HepG2 (cell line): ENCODE measurements around the gene TIMM23. TPM values are rescaled to one million over a fixed set of nuclear protein-coding genes. Genes with fewer than 3 reads are reported as not detected.

Experiments
- TCF7 ChIP-seq: sonication (generic); IDR thresholded peaks from 2 replicates; pipeline ENCODE4 v1.6.1; 2016; ENCODE audit warnings: antibody characterized with exemption, low read depth
- ZC3H13 ChIP-seq: sonication (generic); formaldehyde crosslinking; IDR thresholded peaks from 2 replicates; pipeline ENCODE4 v1.8.1; 2023; ENCODE audit warnings: mild to moderate bottlenecking, missing genetic modification reagents, moderate library complexity
- ZIK1 ChIP-seq: sonication (generic); formaldehyde crosslinking; IDR thresholded peaks from 2 replicates; pipeline ENCODE4 v1.5.0; 2020; ENCODE audit warnings: mild to moderate bottlenecking, low read depth, missing genetic modification reagents, borderline replicate concordance
- ZNF30 ChIP-seq: sonication (generic); formaldehyde crosslinking; IDR thresholded peaks from 2 replicates; pipeline ENCODE4 v1.5.0; 2020; ENCODE audit warnings: mild to moderate bottlenecking, missing genetic modification reagents
- polyA plus RNA-seq, 8 experiments: library from polyadenylated mRNA; depleted of rRNA in 3 of 8; stranded (reverse) in 7 of 8; unstranded in 1 of 8; fragments of >200 nt; fragmentation: Illumina TruSeq in 4 of 8; extraction: Trizol in 4 of 8; gene quantifications; 2 replicates each; pipeline versions ENCODE4 v1.2.1 to v1.2.3, GENCODE V29; 2011 to 2016; ENCODE audit warnings: low read depth in 4 of 8, missing spikeins in 1 of 8, mixed read lengths in 1 of 8; ENCODE audit not compliant: insufficient read depth in 1 of 8
- total RNA-seq, 5 experiments: library from RNA; depleted of rRNA; stranded (reverse); fragments of >200 nt; fragmentation: Illumina TruSeq; extraction: Trizol; gene quantifications; 2 replicates each; pipeline ENCODE4 v1.2.3, GENCODE V29; 2016; ENCODE audit warnings: low read depth in 1 of 5
- TF ChIP-seq, protein P1 (sequence below), 2 experiments: fragments of 450-650 bp in 1 of 2; sonication (generic) in 1 of 2; formaldehyde crosslinking in 1 of 2; IDR thresholded peaks; 2 replicates each; pipeline versions ENCODE4 v1.6.1 to v1.8.0; 2016 to 2022; ENCODE audit warnings: antibody characterized with exemption in 1 of 2, mild to moderate bottlenecking in 1 of 2, missing genetic modification reagents in 1 of 2
- TF ChIP-seq, protein P2 (sequence below): sonication (generic); formaldehyde crosslinking; IDR thresholded peaks from 2 replicates; pipeline ENCODE4 v1.4.0; 2020; ENCODE audit warnings: mild to moderate bottlenecking, missing genetic modification reagents
- TF ChIP-seq, protein P3 (sequence below): sonication (generic); formaldehyde crosslinking; IDR thresholded peaks from 2 replicates; pipeline ENCODE4 v1.5.0; 2020; ENCODE audit warnings: missing genetic modification reagents
- TF ChIP-seq, protein P4 (sequence below): IDR thresholded peaks from 2 replicates; pipeline ENCODE4 v1.6.1; 2016

TIMM23 gene
- total and polyA plus RNA-seq, 2 of the 13 experiments (the other 11 are each of a cell fraction or from before 2014, with no cell fraction given): 80.2 to 98.6 TPM

DNA sequence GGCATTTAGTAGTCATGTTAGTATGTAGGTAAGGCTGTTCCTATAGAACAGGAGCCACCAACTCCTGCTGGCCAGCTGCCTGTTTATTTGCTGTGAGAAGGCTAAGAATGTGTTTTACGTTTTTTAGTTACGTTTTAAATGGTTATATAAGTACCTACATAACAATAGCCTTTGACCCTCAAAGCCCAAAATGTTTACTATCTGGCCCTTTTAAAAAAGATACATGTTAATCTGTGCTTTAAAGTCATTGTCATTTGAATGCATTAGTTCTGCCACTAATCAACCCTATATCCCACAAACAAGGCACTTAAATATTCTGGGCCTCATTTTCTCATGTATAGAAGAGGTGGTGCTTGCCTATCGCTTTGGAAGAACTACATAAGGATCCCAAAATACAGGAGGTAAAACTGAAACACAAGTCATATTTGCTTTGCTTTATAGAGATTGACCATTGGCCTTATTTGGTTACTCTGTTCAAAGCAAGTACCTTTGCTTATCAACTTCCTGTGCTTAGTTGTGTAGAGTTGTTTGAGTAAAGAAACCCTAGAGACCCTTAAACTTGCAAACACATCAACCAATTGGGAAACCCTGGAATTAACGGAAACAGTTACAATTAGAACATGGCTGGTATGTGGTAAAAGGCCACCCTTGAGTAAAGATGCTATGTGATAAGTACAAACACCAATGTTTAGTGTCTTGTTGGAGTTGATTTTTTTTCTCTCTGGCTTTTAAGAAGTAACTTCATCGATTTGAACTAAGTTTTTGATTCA is 25.9 kb downstream of the TIMM23 start (continued):
- TF ChIP-seq, protein P1, sequence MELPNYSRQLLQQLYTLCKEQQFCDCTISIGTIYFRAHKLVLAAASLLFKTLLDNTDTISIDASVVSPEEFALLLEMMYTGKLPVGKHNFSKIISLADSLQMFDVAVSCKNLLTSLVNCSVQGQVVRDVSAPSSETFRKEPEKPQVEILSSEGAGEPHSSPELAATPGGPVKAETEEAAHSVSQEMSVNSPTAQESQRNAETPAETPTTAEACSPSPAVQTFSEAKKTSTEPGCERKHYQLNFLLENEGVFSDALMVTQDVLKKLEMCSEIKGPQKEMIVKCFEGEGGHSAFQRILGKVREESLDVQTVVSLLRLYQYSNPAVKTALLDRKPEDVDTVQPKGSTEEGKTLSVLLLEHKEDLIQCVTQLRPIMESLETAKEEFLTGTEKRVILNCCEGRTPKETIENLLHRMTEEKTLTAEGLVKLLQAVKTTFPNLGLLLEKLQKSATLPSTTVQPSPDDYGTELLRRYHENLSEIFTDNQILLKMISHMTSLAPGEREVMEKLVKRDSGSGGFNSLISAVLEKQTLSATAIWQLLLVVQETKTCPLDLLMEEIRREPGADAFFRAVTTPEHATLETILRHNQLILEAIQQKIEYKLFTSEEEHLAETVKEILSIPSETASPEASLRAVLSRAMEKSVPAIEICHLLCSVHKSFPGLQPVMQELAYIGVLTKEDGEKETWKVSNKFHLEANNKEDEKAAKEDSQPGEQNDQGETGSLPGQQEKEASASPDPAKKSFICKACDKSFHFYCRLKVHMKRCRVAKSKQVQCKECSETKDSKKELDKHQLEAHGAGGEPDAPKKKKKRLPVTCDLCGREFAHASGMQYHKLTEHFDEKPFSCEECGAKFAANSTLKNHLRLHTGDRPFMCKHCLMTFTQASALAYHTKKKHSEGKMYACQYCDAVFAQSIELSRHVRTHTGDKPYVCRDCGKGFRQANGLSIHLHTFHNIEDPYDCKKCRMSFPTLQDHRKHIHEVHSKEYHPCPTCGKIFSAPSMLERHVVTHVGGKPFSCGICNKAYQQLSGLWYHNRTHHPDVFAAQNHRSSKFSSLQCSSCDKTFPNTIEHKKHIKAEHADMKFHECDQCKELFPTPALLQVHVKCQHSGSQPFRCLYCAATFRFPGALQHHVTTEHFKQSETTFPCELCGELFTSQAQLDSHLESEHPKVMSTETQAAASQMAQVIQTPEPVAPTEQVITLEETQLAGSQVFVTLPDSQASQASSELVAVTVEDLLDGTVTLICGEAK (IDR thresholded peaks at IDR 0.05): no peak
- TF ChIP-seq, protein P1 (CRISPR knock-in tag; IDR thresholded peaks at IDR 0.05): no peak; the same call in 1 of the 2 replicates
- TF ChIP-seq TCF7 (peak; percentile 98), ZC3H13 (CRISPR knock-in tag) (no peak), ZIK1 (CRISPR knock-in tag) (no peak), ZNF30 (no peak)
- TF ChIP-seq, protein P2, sequence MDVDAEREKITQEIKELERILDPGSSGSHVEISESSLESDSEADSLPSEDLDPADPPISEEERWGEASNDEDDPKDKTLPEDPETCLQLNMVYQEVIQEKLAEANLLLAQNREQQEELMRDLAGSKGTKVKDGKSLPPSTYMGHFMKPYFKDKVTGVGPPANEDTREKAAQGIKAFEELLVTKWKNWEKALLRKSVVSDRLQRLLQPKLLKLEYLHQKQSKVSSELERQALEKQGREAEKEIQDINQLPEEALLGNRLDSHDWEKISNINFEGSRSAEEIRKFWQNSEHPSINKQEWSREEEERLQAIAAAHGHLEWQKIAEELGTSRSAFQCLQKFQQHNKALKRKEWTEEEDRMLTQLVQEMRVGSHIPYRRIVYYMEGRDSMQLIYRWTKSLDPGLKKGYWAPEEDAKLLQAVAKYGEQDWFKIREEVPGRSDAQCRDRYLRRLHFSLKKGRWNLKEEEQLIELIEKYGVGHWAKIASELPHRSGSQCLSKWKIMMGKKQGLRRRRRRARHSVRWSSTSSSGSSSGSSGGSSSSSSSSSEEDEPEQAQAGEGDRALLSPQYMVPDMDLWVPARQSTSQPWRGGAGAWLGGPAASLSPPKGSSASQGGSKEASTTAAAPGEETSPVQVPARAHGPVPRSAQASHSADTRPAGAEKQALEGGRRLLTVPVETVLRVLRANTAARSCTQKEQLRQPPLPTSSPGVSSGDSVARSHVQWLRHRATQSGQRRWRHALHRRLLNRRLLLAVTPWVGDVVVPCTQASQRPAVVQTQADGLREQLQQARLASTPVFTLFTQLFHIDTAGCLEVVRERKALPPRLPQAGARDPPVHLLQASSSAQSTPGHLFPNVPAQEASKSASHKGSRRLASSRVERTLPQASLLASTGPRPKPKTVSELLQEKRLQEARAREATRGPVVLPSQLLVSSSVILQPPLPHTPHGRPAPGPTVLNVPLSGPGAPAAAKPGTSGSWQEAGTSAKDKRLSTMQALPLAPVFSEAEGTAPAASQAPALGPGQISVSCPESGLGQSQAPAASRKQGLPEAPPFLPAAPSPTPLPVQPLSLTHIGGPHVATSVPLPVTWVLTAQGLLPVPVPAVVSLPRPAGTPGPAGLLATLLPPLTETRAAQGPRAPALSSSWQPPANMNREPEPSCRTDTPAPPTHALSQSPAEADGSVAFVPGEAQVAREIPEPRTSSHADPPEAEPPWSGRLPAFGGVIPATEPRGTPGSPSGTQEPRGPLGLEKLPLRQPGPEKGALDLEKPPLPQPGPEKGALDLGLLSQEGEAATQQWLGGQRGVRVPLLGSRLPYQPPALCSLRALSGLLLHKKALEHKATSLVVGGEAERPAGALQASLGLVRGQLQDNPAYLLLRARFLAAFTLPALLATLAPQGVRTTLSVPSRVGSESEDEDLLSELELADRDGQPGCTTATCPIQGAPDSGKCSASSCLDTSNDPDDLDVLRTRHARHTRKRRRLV (CRISPR knock-in tag): peak; percentile 38; the same call in 1 of the 2 replicates
- TF ChIP-seq, protein P3, sequence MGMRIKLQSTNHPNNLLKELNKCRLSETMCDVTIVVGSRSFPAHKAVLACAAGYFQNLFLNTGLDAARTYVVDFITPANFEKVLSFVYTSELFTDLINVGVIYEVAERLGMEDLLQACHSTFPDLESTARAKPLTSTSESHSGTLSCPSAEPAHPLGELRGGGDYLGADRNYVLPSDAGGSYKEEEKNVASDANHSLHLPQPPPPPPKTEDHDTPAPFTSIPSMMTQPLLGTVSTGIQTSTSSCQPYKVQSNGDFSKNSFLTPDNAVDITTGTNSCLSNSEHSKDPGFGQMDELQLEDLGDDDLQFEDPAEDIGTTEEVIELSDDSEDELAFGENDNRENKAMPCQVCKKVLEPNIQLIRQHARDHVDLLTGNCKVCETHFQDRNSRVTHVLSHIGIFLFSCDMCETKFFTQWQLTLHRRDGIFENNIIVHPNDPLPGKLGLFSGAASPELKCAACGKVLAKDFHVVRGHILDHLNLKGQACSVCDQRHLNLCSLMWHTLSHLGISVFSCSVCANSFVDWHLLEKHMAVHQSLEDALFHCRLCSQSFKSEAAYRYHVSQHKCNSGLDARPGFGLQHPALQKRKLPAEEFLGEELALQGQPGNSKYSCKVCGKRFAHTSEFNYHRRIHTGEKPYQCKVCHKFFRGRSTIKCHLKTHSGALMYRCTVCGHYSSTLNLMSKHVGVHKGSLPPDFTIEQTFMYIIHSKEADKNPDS (CRISPR knock-in tag): peak; percentile 98
- TF ChIP-seq, protein P4, sequence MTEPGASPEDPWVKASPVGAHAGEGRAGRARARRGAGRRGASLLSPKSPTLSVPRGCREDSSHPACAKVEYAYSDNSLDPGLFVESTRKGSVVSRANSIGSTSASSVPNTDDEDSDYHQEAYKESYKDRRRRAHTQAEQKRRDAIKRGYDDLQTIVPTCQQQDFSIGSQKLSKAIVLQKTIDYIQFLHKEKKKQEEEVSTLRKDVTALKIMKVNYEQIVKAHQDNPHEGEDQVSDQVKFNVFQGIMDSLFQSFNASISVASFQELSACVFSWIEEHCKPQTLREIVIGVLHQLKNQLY: peak; percentile 60; the same call in 1 of the 2 replicates
